T-cell (primary cell): ENCODE data around the gene HEY2. TPM values are rescaled to one million over a fixed set of nuclear protein-coding genes. Genes with fewer than 3 reads are reported as not detected.

ENCODE experiments used
- ATAC-seq, 4 experiments: fragments of 200-7000 bp in 3 of 4; fragments of 150-1000 bp in 1 of 4; cut with Tn5 transposase; replicated peaks in 1 of 4; 1 replicate in 3 of 4; 2 replicates in 1 of 4; pipeline ENCODE4 v1.10.0; 2021; ENCODE audit warnings: moderate library complexity in 3 of 4, mild to moderate bottlenecking in 2 of 4, moderate number of reproducible peaks in 1 of 4
- CTCF ChIA-PET, 2 donors: fragments of 300-600 bp; sonication (Branson Sonifier 250); formaldehyde crosslinking; loops; one replicate each; lab custom pipeline; 2022; ENCODE audit warnings: antibody characterized with exemption in 2 of 2; lab: Charles Lee
- POLR2A ChIA-PET, 2 donors: fragments of 300-600 bp; sonication (Branson Sonifier 250); formaldehyde crosslinking; loops; one replicate each; lab custom pipeline; 2022; ENCODE audit warnings: antibody characterized with exemption in 2 of 2; lab: Charles Lee
- DNase-seq, 35 experiments: peaks; one replicate each; pipeline versions ENCODE4 v3.0.0 to v3.0.0-alpha.2; 2013 to 2023
- H3K27ac ChIP-seq: one replicate; pipeline ENCODE4 v1.5.1; 2013; ENCODE audit warnings: low read length
- H3K27me3 ChIP-seq, 2 experiments: replicated peaks in 1 of 2; 1 replicate in 1 of 2; 2 replicates in 1 of 2; pipeline versions ENCODE4 v1.6.1 to v1.7.0; 2013; ENCODE audit warnings: low read length in 1 of 2, mixed read lengths in 1 of 2; ENCODE audit not compliant: control insufficient read depth in 2 of 2, insufficient read depth in 2 of 2; ENCODE audit errors: extremely low read depth in 1 of 2
- H3K36me3 ChIP-seq, 2 donors: 1 replicate in 1 of 2; 2 replicates in 1 of 2; pipeline versions ENCODE4 v1.6.1 to v1.7.0; 2013; ENCODE audit warnings: low read length in 1 of 2; ENCODE audit not compliant: control insufficient read depth in 2 of 2, insufficient read depth in 1 of 2; ENCODE audit errors: extremely low read depth in 1 of 2
- H3K4me1 ChIP-seq, 2 experiments: 1 replicate in 1 of 2; 2 replicates in 1 of 2; pipeline versions ENCODE4 v1.6.1 to v1.7.0; 2013; ENCODE audit warnings: low read length in 2 of 2, mixed read lengths in 1 of 2; ENCODE audit not compliant: insufficient read depth in 2 of 2, control insufficient read depth in 1 of 2; ENCODE audit errors: extremely low read depth in 1 of 2
- H3K4me3 ChIP-seq, 2 donors: 1 replicate in 1 of 2; 2 replicates in 1 of 2; pipeline versions ENCODE4 v1.5.1 to v1.7.0; 2013; ENCODE audit warnings: mild to moderate bottlenecking in 2 of 2, low read length in 1 of 2, moderate library complexity in 1 of 2; ENCODE audit not compliant: control insufficient read depth in 1 of 2; ENCODE audit errors: extremely low read depth in 1 of 2
- H3K9me3 ChIP-seq: 2 replicates; pipeline ENCODE4 v1.7.0; 2013
- H3K27ac Mint-ChIP-seq, 2 donors: one replicate each; pipeline ENCODE4 v1.8.0; 2020 to 2021; ENCODE audit warnings: mild to moderate bottlenecking in 2 of 2, mixed read lengths in 2 of 2
- H3K27me3 Mint-ChIP-seq, 2 donors: one replicate each; pipeline ENCODE4 v1.8.0; 2021 to 2022; ENCODE audit warnings: mixed read lengths in 2 of 2
- H3K36me3 Mint-ChIP-seq: one replicate; pipeline ENCODE4 v1.8.0; 2021; ENCODE audit warnings: mixed read lengths
- H3K4me1 Mint-ChIP-seq, 3 donors: one replicate each; pipeline ENCODE4 v1.8.0; 2020 to 2022; ENCODE audit warnings: mixed read lengths in 3 of 3, mild to moderate bottlenecking in 1 of 3
- H3K4me3 Mint-ChIP-seq, 3 donors: one replicate each; pipeline ENCODE4 v1.8.0; 2020 to 2022; ENCODE audit warnings: mild to moderate bottlenecking in 3 of 3, mixed read lengths in 3 of 3, moderate library complexity in 3 of 3
- H3K9me3 Mint-ChIP-seq, 3 donors: one replicate each; pipeline ENCODE4 v1.8.0; 2020 to 2022; ENCODE audit warnings: mixed read lengths in 3 of 3
- WGBS: methylation state at CpG from one replicate; pipeline ENCODE4 v1.1.5; 2013; ENCODE audit warnings: missing lambda C conversion rate; ENCODE audit not compliant: insufficient coverage; 5-methylcytosine and 5-hydroxymethylcytosine counted together
- total RNA-seq, 35 experiments: library from RNA in 6 of 35; stranded (reverse) in 6 of 35; fragments of 120-200 nt in 1 of 35; gene quantifications; one replicate each; pipeline versions ENCODE4 v1.2.1 to v1.2.4 and lab custom pipeline; 2013 to 2026

Gene HEY2
- total RNA-seq, 5 donors from 2014 or later (not counting 1 experiment from before 2014, with no cell fraction given) = 0.16 to 0.32 (median 0.24) TPM; not detected in 1

DNA sequence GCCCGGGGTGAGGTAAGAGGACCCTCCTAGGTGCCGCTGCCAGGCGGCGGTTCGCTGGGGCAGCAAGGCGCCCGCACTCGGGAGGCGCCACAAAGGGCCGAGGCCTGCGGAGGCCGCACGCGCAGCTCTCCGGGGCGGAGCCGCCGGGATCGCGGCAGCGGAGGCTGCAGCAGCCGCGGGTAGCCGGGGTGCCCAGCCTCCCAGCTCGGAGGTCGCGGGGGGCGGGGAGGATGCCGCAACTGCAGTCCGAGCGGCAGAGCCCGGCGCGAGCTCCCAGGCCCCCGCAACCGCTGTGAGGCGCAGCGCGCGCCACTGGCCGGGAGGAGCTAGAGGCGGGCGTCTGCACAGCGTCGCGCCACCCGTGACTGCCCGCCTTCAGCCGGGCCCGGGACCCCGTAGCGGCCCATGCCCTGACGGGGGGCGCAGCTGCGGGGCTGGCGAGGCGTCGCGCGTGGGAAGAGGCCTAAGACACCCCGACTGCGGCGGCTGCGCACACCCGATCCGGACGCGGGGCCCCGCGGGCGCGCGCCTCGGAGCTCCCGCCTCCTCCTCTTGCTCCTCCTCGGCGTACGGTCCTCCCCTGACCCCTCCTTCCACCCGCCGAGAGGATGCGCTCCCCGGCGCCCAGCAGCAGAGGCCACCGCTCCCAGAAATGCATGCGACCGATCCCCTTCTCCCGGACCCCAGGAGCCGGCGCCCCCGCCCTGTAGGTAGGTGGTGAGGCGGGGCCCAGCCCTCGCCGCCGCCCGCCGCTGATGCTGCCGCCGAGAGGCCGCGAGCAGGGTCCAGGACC lies 41.1 kb downstream of the HEY2 start, which contains the start of gene NCOA7:
TSS of gene NCOA7 (plus strand) at position 603 of the 793 bp plus-strand sequence. CDS start 24,395 bp downstream, outside the sequence.
- Mint-ChIP-seq H3K27ac (peak within 1 kb of the TSS; percentile 99), H3K4me3 (peak within 1 kb of the TSS; percentile 90 to 95 (median 93)), H3K27me3 (no peaks in the 10 kb centered on the region), H3K9me3 (no peaks in the 10 kb centered on the region), H3K36me3 (peaks cover 13% of the 10 kb centered on the region), H3K4me1 (peaks cover 56 to 59% (median 58%) of the 10 kb centered on the region in 3 donors)
- WGBS = under 1% methylated on average over 93 of the region's 100 CpGs
- peak within 1 kb of the TSS; percentile 93 for H3K27ac ChIP-seq
- CTCF ChIA-PET = interaction anchor here (0.5 to 6.6 kb wide), 32 partner anchors 9 to 1476 kb away, joined by 3 to 97 read pairs (median 4); partner anchors contain the start of genes HINT3 (in 1 of the 2), RNF146 (in 1 of the 2) and TRMT11 (in 1 of the 2)
- ATAC-seq = peak; percentile 84 to 89 (median 86)
- no peaks in the 10 kb centered on the region for H3K36me3 ChIP-seq
- POLR2A ChIA-PET = interaction anchor here (0.6 to 3.5 kb wide), 12 partner anchors 9 to 1589 kb away, joined by 3 to 57 read pairs (median 6); partner anchors contain the start of gene TRMT11 (in 2 of the 2)
- H3K27me3 ChIP-seq = no peaks in the 10 kb centered on the region
- H3K4me3 ChIP-seq = peak within 1 kb of the TSS; percentile 83 to 85
- peaks cover 15 to 21% of the 10 kb centered on the region in 2 experiments for H3K4me1 ChIP-seq
- peak; percentile 60 to 85 (median 76) for DNase-seq
- H3K9me3 ChIP-seq = no peaks in the 10 kb centered on the region

DNA sequence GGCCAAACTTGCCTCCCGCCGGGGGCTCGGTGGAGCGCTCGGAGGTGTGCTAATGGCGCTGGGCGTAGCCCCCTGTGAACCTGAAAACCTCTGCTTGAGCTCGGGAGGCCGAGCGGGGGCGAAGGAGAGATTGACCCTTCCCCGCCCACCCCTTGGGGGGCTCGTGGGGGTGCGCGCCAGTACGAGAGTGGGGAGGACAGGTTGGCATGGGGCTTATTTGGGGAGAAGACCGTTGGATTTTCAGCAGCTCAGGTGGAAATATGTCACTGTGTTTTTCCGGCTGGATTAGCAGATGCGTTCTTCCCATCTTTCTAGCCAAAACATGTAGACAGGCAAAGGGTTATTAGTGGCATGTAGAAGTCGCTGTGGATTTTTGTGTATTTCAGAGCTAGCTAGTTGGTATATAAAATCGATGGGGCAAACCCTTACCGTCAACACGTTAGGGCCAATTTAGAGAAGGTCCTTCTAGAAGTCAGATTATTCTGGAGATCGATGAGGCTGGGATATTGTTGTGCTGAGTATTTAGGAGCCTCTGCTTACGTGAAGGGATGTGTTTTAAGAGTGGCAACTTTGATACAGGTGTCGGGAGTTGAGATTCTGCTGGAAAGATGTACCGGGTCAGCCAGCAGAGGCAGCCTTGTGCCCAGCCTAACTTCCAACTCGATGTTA lies 41.9 kb downstream of the HEY2 start:
- peak in 34 of 35 experiments; percentile 13 to 71 (median 43) for DNase-seq
- Histone ChIP-seq H3K27me3 (no peaks in the 10 kb centered on the region), H3K4me3 (peak overlapping the region; percentile 83 to 85), H3K4me1 (peaks cover 15 to 21% of the 10 kb centered on the region in 2 experiments), H3K36me3 (no peaks in the 10 kb centered on the region), H3K27ac (peak overlapping the region; percentile 27), H3K9me3 (no peaks in the 10 kb centered on the region)
- ATAC-seq = peak; percentile 32 to 56 (median 34)
- Mint-ChIP-seq H3K36me3 (peaks cover 10% of the 10 kb centered on the region), H3K4me3 (peak overlapping the region; percentile 89 to 95 (median 89)), H3K27me3 (no peaks in the 10 kb centered on the region), H3K9me3 (no peaks in the 10 kb centered on the region), H3K27ac (peak overlapping the region; percentile 81 to 93), H3K4me1 (peaks cover 60 to 63% (median 63%) of the 10 kb centered on the region in 3 donors)
- WGBS = 0% methylated on average over 19 of the region's 28 CpGs
- CTCF ChIA-PET = interaction anchor here (0.5 to 6.6 kb wide), 42 partner anchors 10 to 488 kb away, joined by 3 to 97 read pairs (median 4); partner anchors contain the start of genes HINT3 (in 1 of the 2) and TRMT11 (in 1 of the 2)
- POLR2A ChIA-PET = interaction anchor here (0.6 to 3.5 kb wide), 13 partner anchors 10 to 1588 kb away, joined by 3 to 57 read pairs (median 6); partner anchors contain the start of gene TRMT11 (in 2 of the 2)

DNA sequence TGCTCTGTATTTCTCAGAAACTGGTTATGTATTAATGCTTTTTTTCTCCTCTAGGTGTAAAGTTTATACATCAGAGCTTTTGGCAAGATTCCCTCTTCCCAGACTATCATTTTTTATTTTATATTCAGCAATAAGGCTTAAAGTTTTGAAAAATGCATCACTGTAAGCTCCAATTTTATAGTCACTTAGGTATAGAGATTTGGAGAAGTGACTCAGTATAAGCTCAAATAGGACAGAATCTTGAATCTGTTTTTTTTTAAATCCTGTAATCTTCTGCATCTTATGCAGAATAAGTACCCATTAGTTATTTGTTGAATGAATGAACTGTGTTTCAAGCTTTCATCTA lies 42.4 kb downstream of the HEY2 start:
- peak overlapping the region; percentile 81 to 93 for H3K27ac Mint-ChIP-seq
- Histone ChIP-seq H3K36me3 (no peaks in the 10 kb centered on the region), H3K4me3 (peak overlapping the region in 1 of 2 donors; percentile 85), H3K27me3 (no peaks in the 10 kb centered on the region), H3K4me1 (peaks cover 15 to 21% of the 10 kb centered on the region in 2 experiments), H3K27ac (peak overlapping the region; percentile 27), H3K9me3 (no peaks in the 10 kb centered on the region)
- peak overlapping the region; percentile 89 to 95 (median 89) for H3K4me3 Mint-ChIP-seq
- ChIA-PET CTCF (interaction anchor here (0.6 to 6.6 kb wide), 32 partner anchors 10 to 488 kb away, joined by 3 to 97 read pairs (median 4); partner anchors contain the start of genes HINT3 (in 1 of the 2) and TRMT11 (in 1 of the 2)), POLR2A (interaction anchor here (0.6 to 3.5 kb wide), 9 partner anchors 10 to 195 kb away, joined by 3 to 57 read pairs (median 4); partner anchors contain the start of gene TRMT11 (in 1 of the 2))
- peaks cover 60 to 64% (median 63%) of the 10 kb centered on the region in 3 donors for H3K4me1 Mint-ChIP-seq
- no peak for DNase-seq
- ATAC-seq = no peak
- H3K36me3 Mint-ChIP-seq = peaks cover 10% of the 10 kb centered on the region
- H3K9me3 Mint-ChIP-seq = no peaks in the 10 kb centered on the region
- H3K27me3 Mint-ChIP-seq = no peaks in the 10 kb centered on the region

DNA sequence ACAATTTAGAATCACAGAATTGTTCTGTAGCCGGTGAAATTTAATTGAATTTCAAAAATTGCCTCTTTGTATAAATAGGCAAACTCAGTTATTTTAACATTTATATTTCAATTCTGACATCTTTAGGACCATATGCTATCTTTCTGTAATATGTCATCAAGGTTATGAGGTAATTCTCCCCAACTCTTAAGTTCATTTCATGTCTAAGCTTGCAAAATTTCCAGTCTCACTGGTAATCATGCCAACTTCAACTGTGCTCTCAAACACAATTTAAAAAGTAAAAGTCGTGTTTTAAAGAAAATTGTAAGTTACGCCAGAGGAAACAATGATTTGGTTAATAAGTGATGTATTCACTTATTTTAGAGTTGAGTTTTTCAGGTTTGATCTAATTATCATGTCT lies 42.7 kb downstream of the HEY2 start:
- Histone ChIP-seq H3K9me3 (no peaks in the 10 kb centered on the region), H3K4me1 (peaks cover 15 to 21% of the 10 kb centered on the region in 2 experiments), H3K27me3 (no peaks in the 10 kb centered on the region), H3K27ac (no peak overlapping the region), H3K4me3 (no peak overlapping the region), H3K36me3 (no peaks in the 10 kb centered on the region)
- H3K27ac Mint-ChIP-seq = peak overlapping the region; percentile 31 to 34
- H3K36me3 Mint-ChIP-seq = peaks cover 9% of the 10 kb centered on the region
- CTCF ChIA-PET = interaction anchor here (0.6 to 6.6 kb wide), 30 partner anchors 9 to 489 kb away, joined by 3 to 97 read pairs (median 4); partner anchors contain the start of genes HINT3 (in 1 of the 2) and TRMT11 (in 1 of the 2)
- peak overlapping the region; percentile 89 to 95 (median 89) for H3K4me3 Mint-ChIP-seq
- ATAC-seq (no peak), DNase-seq (no peak)
- H3K9me3 Mint-ChIP-seq = no peaks in the 10 kb centered on the region
- H3K27me3 Mint-ChIP-seq = no peaks in the 10 kb centered on the region
- POLR2A ChIA-PET = interaction anchor here (0.6 to 3.5 kb wide), 4 partner anchors 11 to 195 kb away, joined by 3 to 57 read pairs (median 3); partner anchors contain the start of gene TRMT11 (in 1 of the 2)
- no CpG with 5 or more reads among the region's 3 CpGs for WGBS
- H3K4me1 Mint-ChIP-seq = peaks cover 63 to 67% (median 63%) of the 10 kb centered on the region in 3 donors

DNA sequence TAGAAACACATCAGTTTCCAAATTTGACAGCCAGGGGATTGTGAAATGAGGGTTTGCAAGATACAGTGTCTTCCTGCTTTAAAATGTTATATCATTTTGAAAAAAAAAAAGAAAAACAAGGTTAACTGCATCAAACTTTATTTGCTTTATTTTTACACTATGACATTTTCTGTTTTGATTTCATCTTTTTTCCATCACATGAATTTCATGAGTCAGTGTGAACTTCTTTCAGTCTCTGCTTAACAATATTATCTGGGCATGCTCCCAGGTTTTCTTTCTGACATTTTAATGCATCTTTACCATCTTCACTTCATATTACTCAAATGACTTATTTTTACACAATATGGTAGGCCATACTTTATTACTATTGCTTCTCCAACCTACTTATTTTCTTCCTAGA lies 43.2 kb downstream of the HEY2 start:
- Histone ChIP-seq H3K9me3 (no peaks in the 10 kb centered on the region), H3K36me3 (peaks cover 0 to 2% of the 10 kb centered on the region in 2 donors), H3K27me3 (no peaks in the 10 kb centered on the region), H3K4me3 (no peak overlapping the region), H3K27ac (no peak overlapping the region), H3K4me1 (peaks cover 17 to 21% of the 10 kb centered on the region in 2 experiments)
- H3K27me3 Mint-ChIP-seq = no peaks in the 10 kb centered on the region
- ATAC-seq (no peak), DNase-seq (no peak)
- POLR2A ChIA-PET = interaction anchor here in 1 of 2 donors (0.6 kb wide), 1 partner anchor 15 kb away, joined by 3 read pairs; no protein-coding TSS in a partner anchor
- H3K36me3 Mint-ChIP-seq = peaks cover 10% of the 10 kb centered on the region
- no peaks in the 10 kb centered on the region for H3K9me3 Mint-ChIP-seq
- peaks cover 68 to 71% (median 68%) of the 10 kb centered on the region in 3 donors for H3K4me1 Mint-ChIP-seq
- peak overlapping the region; percentile 35 to 89 (median 58) for H3K4me3 Mint-ChIP-seq
- peak overlapping the region; percentile 31 to 34 for H3K27ac Mint-ChIP-seq
- CTCF ChIA-PET = interaction anchor here (0.6 to 6.6 kb wide), 8 partner anchors 11 to 489 kb away, joined by 3 to 68 read pairs (median 3); partner anchors contain the start of genes HINT3 (in 1 of the 2) and TRMT11 (in 1 of the 2)
